Neural cell (in vitro differentiated cells): ENCODE measurements around the gene LPAR5. TPM values are rescaled to one million over a fixed set of nuclear protein-coding genes. Genes with fewer than 3 reads are reported as not detected.

ENCODE experiments used
- H2AFZ ChIP-seq: fragments of 200-600, 300-800 bp; sonication (generic), shearing (Covaris generic); 2 replicates; pipeline ENCODE4 v1.6.0; 2014; ENCODE audit warnings: low read depth, mild to moderate bottlenecking, antibody characterized with exemption, low read length, moderate library complexity
- H3F3A ChIP-seq: fragments of 200-600 bp; shearing (Covaris generic); 2 replicates; pipeline ENCODE4 v1.6.1; 2016; ENCODE audit warnings: mild to moderate bottlenecking, moderate library complexity, mixed read lengths, antibody characterized with exemption, low read length; ENCODE audit not compliant: insufficient read depth, poor library complexity, severe bottlenecking
- H3K27ac ChIP-seq: fragments of 200-600, 300-800 bp; sonication (generic), shearing (Covaris generic); 2 replicates; pipeline ENCODE4 v1.5.1; 2014; ENCODE audit warnings: mild to moderate bottlenecking, low read length, moderate library complexity
- H3K27me3 ChIP-seq: fragments of 300-800, 200-600 bp; sonication (generic), shearing (Covaris generic); 2 replicates; pipeline ENCODE4 v1.6.0; 2014; ENCODE audit warnings: mild to moderate bottlenecking, low read depth, low read length, moderate library complexity; ENCODE audit not compliant: insufficient read depth
- H3K36me3 ChIP-seq: fragments of 300-800, 200-600 bp; sonication (generic), shearing (Covaris generic); 2 replicates; pipeline ENCODE4 v1.5.1; 2014; ENCODE audit warnings: mild to moderate bottlenecking, antibody characterized with exemption, low read length, moderate library complexity; ENCODE audit not compliant: insufficient read depth
- H3K4me2 ChIP-seq: fragments of 300-800, 200-600 bp; sonication (generic), shearing (Covaris generic); 2 replicates; pipeline ENCODE4 v1.6.0; 2014; ENCODE audit warnings: mild to moderate bottlenecking, low read length
- H3K4me3 ChIP-seq: fragments of 300-800, 200-600 bp; sonication (generic), shearing (Covaris generic); 2 replicates; pipeline ENCODE4 v1.5.1; 2014; ENCODE audit warnings: mild to moderate bottlenecking, low read length, moderate library complexity
- H3K79me2 ChIP-seq: fragments of 200-600 bp; shearing (Covaris generic); replicated peaks from 2 replicates; pipeline ENCODE4 v1.6.0; 2014; ENCODE audit warnings: mild to moderate bottlenecking, low read length, moderate library complexity; ENCODE audit not compliant: insufficient read depth
- H3K9ac ChIP-seq: fragments of 300-800, 200-600 bp; sonication (generic), shearing (Covaris generic); 2 replicates; pipeline ENCODE4 v1.6.1; 2016; ENCODE audit warnings: mild to moderate bottlenecking, low read length, mixed read lengths
- H3K9me2 ChIP-seq: fragments of 200-600 bp; shearing (Covaris generic); 2 replicates; pipeline ENCODE4 v1.6.1; 2016; ENCODE audit warnings: mild to moderate bottlenecking, low read length, mixed read lengths; ENCODE audit not compliant: insufficient read depth
- H3K9me3 ChIP-seq: fragments of 200-600, 300-800 bp; sonication (generic), shearing (Covaris generic); 2 replicates; pipeline ENCODE4 v1.6.1; 2016; ENCODE audit warnings: mild to moderate bottlenecking, mixed run types, low read length, moderate library complexity, mixed read lengths
- H4K20me1 ChIP-seq: fragments of 200-600 bp; shearing (Covaris generic); 2 replicates; pipeline ENCODE4 v1.6.1; 2016; ENCODE audit warnings: mild to moderate bottlenecking, mixed run types; ENCODE audit not compliant: insufficient read depth
- CTCF ChIP-seq: fragments of 450-650 bp; IDR thresholded peaks from 2 replicates; pipeline ENCODE4 v1.5.1; 2014; ENCODE audit warnings: antibody characterized with exemption, mild to moderate bottlenecking, moderate library complexity; ENCODE audit not compliant: poor library complexity, severe bottlenecking
- EP300 ChIP-seq: fragments of 450-650 bp; conservative IDR thresholded peaks from 2 replicates; pipeline ENCODE4 v1.6.1; 2014; ENCODE audit warnings: antibody characterized with exemption, mild to moderate bottlenecking, moderate library complexity; ENCODE audit not compliant: poor library complexity, severe bottlenecking
- EZH2 ChIP-seq: fragments of 200-600, 300-800 bp; shearing (Covaris generic), sonication (generic); IDR thresholded peaks from 2 replicates; pipeline ENCODE4 v1.6.1; 2014; ENCODE audit warnings: antibody characterized with exemption, low read length, borderline replicate concordance, mild to moderate bottlenecking; ENCODE audit not compliant: insufficient read depth, poor library complexity, severe bottlenecking
- MXI1 ChIP-seq: fragments of 450-650 bp; conservative IDR thresholded peaks from 2 replicates; pipeline ENCODE4 v1.6.1; 2014; ENCODE audit warnings: antibody characterized with exemption, mild to moderate bottlenecking; ENCODE audit not compliant: poor library complexity, severe bottlenecking
- POLR2AphosphoS5 ChIP-seq: IDR thresholded peaks from 2 replicates; pipeline ENCODE4 v1.6.1; 2012
- RAD21 ChIP-seq: fragments of 450-650 bp; conservative IDR thresholded peaks from 2 replicates; pipeline ENCODE4 v1.6.1; 2014; ENCODE audit warnings: antibody characterized with exemption, mild to moderate bottlenecking, moderate library complexity
- REST ChIP-seq: IDR thresholded peaks from 2 replicates; pipeline ENCODE4 v1.6.1; 2012; ENCODE audit warnings: borderline replicate concordance
- SMC3 ChIP-seq: fragments of 450-650 bp; conservative IDR thresholded peaks from 2 replicates; pipeline ENCODE4 v1.6.1; 2014; ENCODE audit warnings: antibody characterized with exemption, mild to moderate bottlenecking, moderate library complexity; ENCODE audit not compliant: poor library complexity
- TAF1 ChIP-seq: IDR thresholded peaks from 2 replicates; pipeline ENCODE4 v1.6.1; 2012; ENCODE audit warnings: low read depth
- polyA plus RNA-seq: library from polyadenylated mRNA; depleted of rRNA; stranded (reverse); fragments of >200 nt; gene quantifications from 2 replicates; pipeline ENCODE4 v1.2.3, GENCODE V29; 2014

Gene LPAR5
- polyA plus RNA-seq, 1 donor from 2014 or later: not detected

- Histone ChIP-seq H3F3A (no peaks in the 10 kb centered on the region), H3K27me3 (no peaks in the 10 kb centered on the region), H3K4me2 (peak overlapping the region; percentile 59), H3K79me2 (peaks cover 53% of the 10 kb centered on the region), H3K36me3 (no peaks in the 10 kb centered on the region), H2AFZ (no peak overlapping the region), H4K20me1 (peaks cover 20% of the 10 kb centered on the region), H3K4me3 (peak overlapping the region; percentile 69), H3K27ac (peak overlapping the region; percentile 89), H3K9ac (peak overlapping the region; percentile 95), H3K9me2 (no peaks in the 10 kb centered on the region), H3K9me3 (no peaks in the 10 kb centered on the region)
- TF ChIP-seq MXI1: peak; percentile 77
- peak; percentile 47 for TF ChIP-seq CTCF
- TF ChIP-seq POLR2AphosphoS5: no peak
- TF ChIP-seq EZH2: no peak
- TF ChIP-seq RAD21: peak; percentile 27
Observed at GRCh38 chr12:6605421-6606330, 30.1 kb downstream of the LPAR5 start.

- H3K79me2 ChIP-seq: peaks cover 53% of the 10 kb centered on the region
- no peaks in the 10 kb centered on the region for H3K9me2 ChIP-seq
- H4K20me1 ChIP-seq: peaks cover 20% of the 10 kb centered on the region
- no peaks in the 10 kb centered on the region for H3K9me3 ChIP-seq
- H3K36me3 ChIP-seq: no peaks in the 10 kb centered on the region
- no peak overlapping the region for H2AFZ ChIP-seq
- H3F3A ChIP-seq: no peaks in the 10 kb centered on the region
- no peak for TF ChIP-seq CTCF
- TF ChIP-seq EZH2: no peak
- no peak for TF ChIP-seq TAF1
- TF ChIP-seq SMC3: no peak
- H3K4me2 ChIP-seq: peak overlapping the region; percentile 59
- peak overlapping the region; percentile 5 for H3K27ac ChIP-seq
- peak overlapping the region; percentile 69 for H3K4me3 ChIP-seq
- no peaks in the 10 kb centered on the region for H3K27me3 ChIP-seq
- H3K9ac ChIP-seq: peak overlapping the region; percentile 95
Observed at GRCh38 chr12:6604259-6605029, 31.3 kb downstream of the LPAR5 start.

- peaks cover 55% of the 10 kb centered on the region for H3K79me2 ChIP-seq
- H3K36me3 ChIP-seq: no peaks in the 10 kb centered on the region
- H3K27me3 ChIP-seq: no peaks in the 10 kb centered on the region
- H3K9me2 ChIP-seq: no peaks in the 10 kb centered on the region
- peaks cover 20% of the 10 kb centered on the region for H4K20me1 ChIP-seq
- peak overlapping the region; percentile 59 for H3K4me2 ChIP-seq
- TF ChIP-seq REST (no peak), EP300 (no peak), RAD21 (no peak), MXI1 (no peak), TAF1 (no peak), POLR2AphosphoS5 (no peak), CTCF (no peak), EZH2 (no peak), SMC3 (no peak)
- H2AFZ ChIP-seq: no peak overlapping the region
- H3F3A ChIP-seq: no peaks in the 10 kb centered on the region
- H3K27ac ChIP-seq: no peak overlapping the region
- peak overlapping the region; percentile 34 for H3K9ac ChIP-seq
- H3K4me3 ChIP-seq: peak overlapping the region; percentile 69
- H3K9me3 ChIP-seq: no peaks in the 10 kb centered on the region
Observed at GRCh38 chr12:6603095-6603567, 32.6 kb downstream of the LPAR5 start.
